OCI-M1 (cell line): ENCODE data around the gene MRNIP.
A peak's percentile ranks its signal among the peaks of the same experiment; 100 is the strongest.

Source experiments
- DNase-seq: peaks from one replicate; lab custom pipeline; 2025; lab: John Stamatoyannopoulos, UW

The MRNIP gene

GRCh38 chr5:179858586-179859427, at the start of gene MRNIP:
Gene MRNIP (minus strand): TSS chr5:179858817. CDS start chr5:179858796, 21 bp downstream.
- DNase-seq: peak; percentile 98

- DNase-seq: peak; percentile 78
These were observed 49.1 kb upstream of the MRNIP start, which contains the start of gene TBC1D9B for GRCh38 chr5:179907556-179908324. Gene TBC1D9B (minus strand): TSS chr5:179907897. CDS start chr5:179907821, 76 bp downstream.

GRCh38 chr5:179906795-179907555, 48.4 kb upstream of the MRNIP start:
- peak; percentile 20 for DNase-seq

- DNase-seq: no peak
These were observed 47.7 kb upstream of the MRNIP start for GRCh38 chr5:179906294-179906794.

GRCh38 chr5:179905161-179905560, 46.5 kb upstream of the MRNIP start:
- peak; percentile 79 for DNase-seq

- no peak for DNase-seq
These were observed 46.0 kb upstream of the MRNIP start for GRCh38 chr5:179904463-179905160.

- DNase-seq: no peak
These were observed 44.1 kb upstream of the MRNIP start for GRCh38 chr5:179902763-179903158.

- DNase-seq: no peak
These were observed 43.5 kb upstream of the MRNIP start for GRCh38 chr5:179901915-179902762.

- DNase-seq: no peak
These were observed 42.8 kb upstream of the MRNIP start for GRCh38 chr5:179901462-179901861.

GRCh38 chr5:179900711-179901110, 42.1 kb upstream of the MRNIP start:
- no peak for DNase-seq

- no peak for DNase-seq
These were observed 41.6 kb upstream of the MRNIP start for GRCh38 chr5:179900206-179900605.

- DNase-seq: no peak
These were observed 37.2 kb upstream of the MRNIP start for GRCh38 chr5:179895861-179896260.

GRCh38 chr5:179893958-179894895, 35.6 kb upstream of the MRNIP start:
- DNase-seq: no peak

- no peak for DNase-seq
These were observed 34.7 kb upstream of the MRNIP start for GRCh38 chr5:179893076-179893957.

- DNase-seq: no peak
These were observed 33.6 kb upstream of the MRNIP start for GRCh38 chr5:179892255-179892654.

GRCh38 chr5:179890751-179891682, 32.4 kb upstream of the MRNIP start:
- DNase-seq: no peak

- DNase-seq: no peak
These were observed 31.3 kb upstream of the MRNIP start for GRCh38 chr5:179889885-179890284.
